GM19043 (cell line): ENCODE data around the gene HOXD10.

Experiments
- ATAC-seq: cut with Tn5 transposase; IDR thresholded peaks from one replicate; pipeline ENCODE4 v1.9.1; 2021; ENCODE audit warnings: low read depth; ENCODE audit not compliant: unreplicated experiment

HOXD10 gene

DNA sequence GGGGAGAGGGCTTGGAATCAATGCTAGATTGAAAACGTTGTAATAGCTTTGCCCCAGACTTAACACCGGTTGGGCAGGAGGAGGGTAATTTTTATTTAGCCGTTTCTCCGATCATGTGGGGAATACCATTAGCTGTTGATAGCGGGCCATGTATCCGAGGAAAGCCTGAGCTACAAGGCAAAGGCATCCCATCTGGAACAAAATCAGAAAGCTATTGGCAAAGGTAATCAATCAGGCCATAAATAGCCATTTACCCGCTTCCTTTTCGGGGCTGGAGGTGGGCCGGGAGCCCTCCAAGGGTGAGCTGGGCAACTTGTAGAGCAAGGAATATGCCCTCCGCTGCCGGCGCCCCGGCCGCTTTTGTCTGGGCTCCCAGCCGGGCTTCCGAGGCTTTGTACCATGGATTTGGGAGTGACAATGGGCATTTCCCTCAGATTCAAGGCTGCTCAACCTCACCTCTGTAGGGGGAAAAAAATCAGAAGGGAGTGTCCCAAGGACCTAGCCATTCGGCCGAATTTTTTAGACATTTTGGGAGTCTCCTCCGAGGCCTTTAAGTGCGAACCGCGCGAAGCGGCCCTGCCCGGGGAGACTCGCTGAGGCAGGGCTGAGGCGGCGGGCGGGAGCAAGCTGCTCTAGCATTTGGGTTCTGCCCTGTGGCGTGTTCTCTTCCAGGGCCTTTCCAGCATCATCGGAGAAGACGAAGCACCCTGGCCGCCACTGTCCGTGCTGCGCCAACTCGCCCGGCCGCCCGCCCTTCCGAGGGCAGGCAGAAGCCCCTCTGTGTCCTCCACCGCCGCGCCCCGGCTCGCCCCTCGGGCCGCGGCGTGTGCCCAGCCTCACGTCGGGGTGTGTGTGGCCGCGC lies 4.8 kb downstream of the HOXD10 start:
- ATAC-seq: no peak

DNA sequence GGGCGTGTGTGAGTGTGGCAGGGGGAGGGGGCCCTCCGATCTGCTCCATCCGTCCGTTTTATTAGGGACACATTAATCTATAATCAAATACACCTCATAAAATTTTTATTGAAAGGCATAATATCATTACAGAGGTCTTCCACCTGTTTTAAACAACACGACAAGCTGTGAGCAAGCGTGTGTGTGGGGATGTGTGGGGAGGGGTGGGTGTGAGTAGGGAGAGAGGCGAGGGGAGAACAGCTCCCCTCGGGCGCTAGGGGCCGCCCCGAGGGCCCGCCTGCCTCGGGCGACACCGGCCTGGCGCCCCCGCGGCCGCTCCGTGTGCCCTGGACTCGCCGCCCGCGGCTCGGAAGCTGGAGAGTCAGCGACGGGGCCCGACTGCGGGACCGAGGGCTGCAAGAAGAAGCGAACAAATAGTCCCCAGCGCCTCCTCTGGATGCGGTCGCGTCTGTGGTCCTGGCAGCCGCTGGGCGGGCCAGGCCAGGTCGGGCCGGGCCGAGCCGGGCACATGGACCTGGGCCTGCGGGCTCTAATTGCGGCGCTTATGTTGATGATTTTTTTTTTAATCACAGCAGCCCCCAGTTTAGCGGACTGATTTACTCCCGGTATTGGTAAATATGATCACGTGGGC lies 5.6 kb downstream of the HOXD10 start:
- ATAC-seq: no peak

DNA sequence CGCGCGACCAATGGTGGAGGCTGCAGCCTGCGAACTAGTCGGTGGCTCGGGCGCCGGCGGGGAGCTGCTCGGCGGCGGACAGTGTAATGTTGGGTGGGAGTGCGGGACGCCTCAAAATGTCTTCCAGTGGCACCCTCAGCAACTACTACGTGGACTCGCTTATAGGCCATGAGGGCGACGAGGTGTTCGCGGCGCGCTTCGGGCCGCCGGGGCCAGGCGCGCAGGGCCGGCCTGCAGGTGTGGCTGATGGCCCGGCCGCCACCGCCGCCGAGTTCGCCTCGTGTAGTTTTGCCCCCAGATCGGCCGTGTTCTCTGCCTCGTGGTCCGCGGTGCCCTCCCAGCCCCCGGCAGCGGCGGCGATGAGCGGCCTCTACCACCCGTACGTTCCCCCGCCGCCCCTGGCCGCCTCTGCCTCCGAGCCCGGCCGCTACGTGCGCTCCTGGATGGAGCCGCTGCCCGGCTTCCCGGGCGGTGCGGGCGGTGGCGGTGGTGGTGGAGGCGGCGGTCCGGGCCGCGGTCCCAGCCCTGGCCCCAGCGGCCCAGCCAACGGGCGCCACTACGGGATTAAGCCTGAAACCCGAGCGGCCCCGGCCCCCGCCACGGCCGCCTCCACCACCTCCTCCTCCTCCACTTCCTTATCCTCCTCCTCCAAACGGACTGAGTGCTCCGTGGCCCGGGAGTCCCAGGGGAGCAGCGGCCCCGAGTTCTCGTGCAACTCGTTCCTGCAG lies 6.3 kb downstream of the HOXD10 start, which contains the start of gene HOXD9:
Gene HOXD9 (plus strand): TSS at position 37 of the 728 bp plus-strand sequence. CDS start 50 bp downstream, at position 87.
- no peak for ATAC-seq

DNA sequence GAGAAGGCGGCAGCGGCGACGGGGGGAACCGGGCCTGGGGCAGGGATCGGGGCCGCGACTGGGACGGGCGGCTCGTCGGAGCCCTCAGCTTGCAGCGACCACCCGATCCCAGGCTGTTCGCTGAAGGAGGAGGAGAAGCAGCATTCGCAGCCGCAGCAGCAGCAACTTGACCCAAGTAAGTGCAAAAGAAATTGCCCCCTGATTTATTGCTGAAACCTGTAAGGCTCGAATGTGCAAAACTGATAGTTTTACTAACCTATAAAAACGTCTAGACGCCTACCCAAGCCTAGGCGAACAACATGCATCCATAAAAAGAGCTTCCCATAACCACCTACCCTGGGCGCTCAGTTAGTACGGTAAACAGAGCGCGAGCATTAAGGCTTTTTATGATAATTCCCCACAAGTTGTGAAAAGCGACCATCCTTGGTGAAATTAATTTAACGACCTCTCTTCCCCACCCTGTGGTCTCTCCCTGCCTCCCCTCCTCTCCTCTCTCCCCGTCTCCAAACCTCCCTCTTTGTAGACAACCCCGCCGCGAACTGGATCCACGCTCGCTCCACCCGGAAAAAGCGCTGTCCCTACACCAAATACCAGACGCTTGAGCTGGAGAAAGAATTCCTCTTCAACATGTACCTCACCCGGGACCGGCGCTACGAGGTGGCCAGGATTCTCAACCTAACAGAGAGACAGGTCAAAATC lies 7.0 kb downstream of the HOXD10 start:
- ATAC-seq: no peak

DNA sequence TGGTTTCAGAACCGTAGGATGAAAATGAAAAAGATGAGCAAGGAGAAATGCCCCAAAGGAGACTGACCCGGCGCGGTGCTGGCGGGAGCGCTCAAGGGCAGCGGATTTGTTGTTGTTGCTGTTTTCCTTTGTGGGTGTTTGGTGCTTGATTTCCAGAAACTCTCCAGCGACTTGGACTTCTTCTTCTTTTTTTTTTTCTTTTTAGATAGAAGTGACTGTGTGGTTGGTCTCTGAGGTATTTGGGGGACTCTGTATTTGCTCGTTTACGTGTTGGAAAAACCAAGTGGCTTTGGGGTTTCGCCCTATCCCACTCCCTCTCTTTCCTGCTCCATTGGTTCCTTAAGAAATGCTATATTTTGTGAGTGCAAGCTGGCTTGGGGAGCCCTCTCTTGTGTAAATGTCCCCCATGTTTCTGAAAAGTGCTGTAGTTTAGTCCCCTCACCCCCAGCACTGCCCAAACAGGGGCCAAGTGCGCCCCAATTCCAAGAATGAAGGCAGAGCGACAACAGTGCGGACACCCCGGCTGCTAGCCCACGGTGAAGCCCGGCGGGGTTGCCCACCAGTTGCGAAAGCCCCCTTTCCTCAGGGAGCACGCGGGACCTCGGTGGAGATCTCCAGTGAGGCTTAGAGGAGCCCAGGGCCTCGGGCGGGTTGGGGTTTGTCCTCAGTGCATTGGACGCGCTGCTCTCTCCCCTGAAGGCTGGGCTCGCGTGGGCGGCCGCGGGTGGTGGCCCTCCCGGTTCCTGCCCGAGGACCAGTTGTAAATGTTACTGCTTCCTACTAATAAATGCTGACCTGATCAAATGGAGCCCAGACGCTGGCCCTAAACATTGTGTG lies 7.8 kb downstream of the HOXD10 start:
- no peak for ATAC-seq

DNA sequence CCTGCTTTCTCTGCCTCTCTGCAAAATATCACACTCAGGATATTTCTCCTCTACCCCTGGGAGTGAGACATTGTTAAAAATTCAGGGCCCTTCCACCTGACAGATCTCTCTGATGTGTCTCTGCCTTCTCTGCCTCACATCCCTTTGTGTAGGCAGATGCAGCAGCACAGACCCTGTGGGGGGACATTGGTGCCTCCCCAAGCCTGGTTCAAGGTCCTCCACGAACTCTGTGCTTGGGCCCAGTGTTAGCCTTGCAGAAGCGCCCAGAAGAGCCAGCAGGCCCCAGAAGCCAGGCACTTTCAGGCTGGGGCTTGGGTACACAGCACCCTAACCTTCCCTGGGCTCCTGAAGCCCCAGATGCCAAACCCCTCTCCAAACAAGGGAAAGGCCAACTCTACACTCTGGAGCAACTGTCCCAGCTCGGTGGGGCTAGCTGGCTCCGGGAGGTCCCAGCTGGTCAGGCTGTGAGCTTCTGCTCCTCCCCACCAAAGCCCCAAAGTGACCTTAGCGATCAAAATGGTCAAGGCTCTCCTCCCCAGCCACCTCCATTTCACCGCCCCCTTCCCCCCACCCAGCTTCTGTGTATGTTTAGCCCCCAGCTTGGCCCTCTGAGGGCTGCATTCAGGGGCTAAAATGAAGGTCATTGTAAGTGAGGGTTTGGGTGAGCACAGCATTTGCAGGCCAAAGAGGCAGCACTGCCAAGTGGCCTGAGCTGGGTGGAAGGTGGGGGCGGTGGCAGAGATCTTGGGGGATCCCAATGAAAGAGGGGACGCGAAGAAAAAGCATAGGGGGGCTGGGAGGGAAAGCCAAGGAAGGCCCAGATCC lies 8.6 kb downstream of the HOXD10 start:
- no peak for ATAC-seq

DNA sequence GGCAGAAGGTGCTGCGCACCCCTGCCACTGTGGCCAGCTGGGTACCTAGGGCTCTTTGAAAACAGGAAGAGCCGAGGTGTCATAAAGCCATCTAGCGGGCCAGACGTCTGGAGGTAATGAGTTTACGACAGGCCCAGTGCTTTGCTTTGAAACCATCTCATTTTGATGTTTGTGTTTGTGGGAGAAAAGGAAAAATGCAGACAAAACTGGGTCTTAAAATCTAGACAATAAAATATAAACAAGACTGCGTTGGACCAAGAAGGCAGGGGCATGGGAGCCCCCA lies 9.1 kb downstream of the HOXD10 start:
- no peak for ATAC-seq

DNA sequence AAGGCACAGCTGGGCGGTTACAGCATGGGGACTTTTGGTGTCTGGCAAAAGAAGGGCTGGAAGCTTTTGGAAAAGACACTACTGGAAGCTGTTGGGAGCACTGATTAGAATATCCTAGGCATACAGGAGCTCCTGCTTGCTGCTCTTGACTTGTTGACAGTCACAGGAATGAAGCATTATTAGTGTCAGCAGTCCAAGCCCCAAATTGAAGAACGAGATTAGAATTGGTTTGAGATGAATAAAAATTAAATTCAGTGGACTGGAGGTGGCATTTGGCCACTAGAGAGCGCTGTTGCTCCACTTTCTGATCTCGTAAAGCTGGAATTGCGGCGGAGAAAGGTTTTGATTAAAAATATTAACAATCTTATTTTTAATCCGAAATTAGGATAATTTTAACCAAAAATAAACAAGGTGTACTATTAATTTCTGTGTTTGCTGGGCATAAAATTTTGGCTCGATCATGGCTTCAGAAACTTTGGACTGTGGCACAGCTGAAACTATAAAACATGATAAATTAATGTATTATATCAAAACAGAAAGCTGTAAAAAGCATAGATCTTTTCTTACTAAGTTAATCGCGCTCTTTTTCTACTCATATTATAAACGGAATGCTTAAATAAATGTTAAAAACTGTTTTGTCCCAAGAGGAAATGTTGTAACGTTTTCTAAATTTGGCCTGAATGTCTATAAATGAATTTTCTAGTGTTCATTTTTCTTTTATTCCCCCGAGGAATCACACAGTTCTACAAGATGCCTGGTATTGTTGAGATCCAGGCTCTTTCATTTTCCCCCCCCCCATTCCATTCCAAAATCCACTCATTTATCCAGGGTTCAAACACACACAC lies 10.6 kb downstream of the HOXD10 start:
- no peak for ATAC-seq

DNA sequence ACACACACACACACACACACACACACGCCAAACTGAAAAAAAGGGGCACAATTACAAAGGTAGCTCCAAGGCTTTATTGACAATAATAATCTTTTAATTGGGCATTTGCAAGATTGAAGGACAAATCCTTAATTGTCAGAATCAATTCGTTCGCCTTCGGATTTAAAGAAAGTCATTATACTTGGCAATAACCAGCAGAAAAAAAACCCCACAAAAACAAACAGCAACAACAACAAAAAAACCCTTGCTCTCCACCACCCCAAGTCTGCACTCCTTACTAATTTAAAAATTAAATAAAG lies 11.1 kb downstream of the HOXD10 start:
- no peak for ATAC-seq

DNA sequence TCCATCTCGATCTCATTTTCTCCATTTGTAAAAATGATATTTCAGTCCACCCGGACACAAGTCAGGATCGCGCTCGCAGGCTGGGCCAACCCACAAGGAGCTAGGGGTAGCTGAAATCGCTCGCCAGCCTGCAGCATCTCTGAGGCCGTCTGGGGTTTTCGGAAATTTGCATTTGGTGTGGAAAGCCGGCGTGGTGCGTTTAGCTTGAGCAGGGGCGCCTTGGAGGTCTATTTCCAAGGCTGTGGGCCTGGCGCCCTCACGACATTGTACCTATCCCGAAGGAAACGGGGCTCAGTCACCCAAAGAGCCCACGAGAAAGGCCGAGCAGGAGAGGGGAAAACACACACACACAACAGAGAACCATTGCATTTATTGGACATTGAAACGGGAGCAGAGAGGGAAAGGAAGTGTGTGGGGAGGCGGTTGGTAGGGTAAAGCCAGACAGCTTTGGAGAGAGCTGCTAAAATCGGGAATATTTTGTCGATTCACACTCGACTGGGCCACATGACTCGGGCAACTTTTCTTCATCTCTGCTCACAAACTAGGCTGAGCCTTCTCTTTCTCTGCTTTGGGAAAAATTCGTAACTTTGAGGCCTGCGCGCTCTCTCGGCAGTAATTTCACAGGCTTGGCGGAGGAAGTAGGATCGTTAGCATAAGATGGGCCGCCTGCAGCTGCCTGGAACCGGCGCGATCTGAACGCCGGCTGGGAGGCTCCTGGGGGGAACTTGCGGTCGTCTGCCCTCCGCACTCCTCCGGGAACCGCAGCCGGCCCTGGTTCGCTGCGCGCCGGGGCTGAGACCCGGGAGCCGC lies 11.8 kb downstream of the HOXD10 start:
- no peak for ATAC-seq

DNA sequence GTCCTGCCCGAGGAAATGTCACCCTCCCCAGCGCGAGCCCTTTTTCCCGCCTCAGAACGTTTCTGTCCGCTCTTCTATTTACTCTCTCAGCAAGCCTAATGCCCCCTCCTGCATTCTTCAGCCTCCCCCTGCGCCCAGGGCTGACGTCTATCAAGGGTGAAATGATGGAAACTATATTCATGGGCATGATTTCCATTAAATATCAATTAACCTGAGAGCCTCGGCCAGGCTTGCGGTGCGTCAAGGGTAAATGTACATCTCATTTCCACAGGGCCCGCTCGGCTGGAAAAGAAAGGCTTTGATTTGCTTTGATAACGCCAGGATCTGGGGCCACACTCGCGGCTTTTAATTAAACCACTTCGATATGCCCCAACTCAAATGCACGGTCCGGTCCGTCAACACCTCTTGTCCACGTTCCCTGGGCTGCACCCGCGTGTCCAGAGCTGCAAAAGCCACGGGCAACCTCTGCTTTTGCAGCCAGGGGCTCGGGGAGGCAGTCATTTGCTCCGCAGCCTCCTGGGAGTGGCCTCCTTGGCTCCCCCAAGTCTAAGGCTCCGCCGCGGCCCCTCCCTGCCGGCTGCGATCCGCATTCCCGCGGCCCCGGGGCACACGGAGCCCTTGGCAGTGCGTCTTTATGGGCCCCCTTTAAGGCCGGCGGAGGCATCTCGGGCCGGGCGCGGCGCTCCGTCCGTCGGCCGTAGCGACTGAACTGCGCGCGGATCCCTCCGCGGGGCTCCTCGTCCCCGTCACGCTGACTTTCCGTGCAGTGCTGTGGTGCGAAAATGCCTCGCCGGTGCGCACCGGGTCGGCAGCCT lies 12.6 kb downstream of the HOXD10 start, which contains the start of gene HOXD8:
Gene HOXD8 (plus strand): TSS at position 724 of the 815 bp plus-strand sequence. CDS start 662 bp downstream, outside the sequence.
- ATAC-seq: no peak

DNA sequence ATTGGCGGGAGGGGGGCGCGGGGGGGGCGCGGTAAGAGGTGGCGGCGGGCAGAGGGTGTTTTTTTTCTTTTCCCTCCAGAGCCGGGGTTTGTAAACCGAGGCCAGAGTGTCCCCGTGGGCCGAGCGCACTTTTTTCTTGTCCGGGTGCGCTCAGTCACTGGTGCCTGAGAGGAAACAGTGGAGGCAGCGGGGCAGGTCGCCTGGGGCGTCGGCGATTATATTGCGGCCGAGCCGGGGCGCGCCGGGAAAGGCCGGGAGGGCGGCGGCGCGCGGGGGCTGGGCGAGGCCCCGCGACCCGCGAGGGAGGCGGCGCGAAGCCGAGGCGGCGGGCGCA lies 13.2 kb downstream of the HOXD10 start:
- ATAC-seq: no peak

DNA sequence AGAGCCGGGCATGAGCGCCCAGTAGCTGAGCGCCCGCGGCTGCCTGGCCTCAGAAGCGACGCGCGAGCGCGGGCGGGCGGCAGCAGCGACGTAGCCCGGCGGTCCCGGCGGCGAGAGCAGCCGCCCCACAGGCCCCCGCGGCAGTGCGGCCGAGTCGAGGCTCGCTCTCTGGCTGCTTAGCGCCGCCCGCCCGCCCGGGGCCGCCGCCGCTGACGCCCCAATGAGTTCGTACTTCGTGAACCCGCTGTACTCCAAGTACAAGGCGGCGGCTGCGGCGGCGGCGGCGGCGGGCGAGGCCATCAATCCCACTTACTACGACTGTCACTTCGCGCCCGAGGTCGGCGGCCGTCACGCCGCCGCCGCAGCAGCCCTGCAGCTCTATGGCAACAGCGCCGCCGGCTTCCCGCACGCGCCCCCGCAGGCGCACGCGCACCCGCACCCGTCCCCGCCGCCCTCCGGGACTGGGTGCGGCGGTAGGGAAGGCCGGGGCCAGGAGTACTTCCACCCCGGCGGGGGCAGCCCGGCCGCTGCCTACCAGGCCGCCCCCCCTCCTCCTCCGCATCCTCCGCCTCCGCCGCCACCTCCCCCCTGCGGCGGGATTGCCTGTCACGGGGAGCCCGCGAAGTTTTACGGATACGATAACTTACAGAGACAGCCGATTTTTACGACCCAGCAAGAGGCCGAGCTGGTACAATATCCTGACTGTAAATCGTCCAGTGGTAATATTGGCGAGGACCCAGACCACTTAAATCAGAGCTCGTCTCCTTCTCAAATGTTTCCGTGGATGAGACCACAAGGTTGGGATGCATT lies 13.8 kb downstream of the HOXD10 start:
- ATAC-seq: no peak

DNA sequence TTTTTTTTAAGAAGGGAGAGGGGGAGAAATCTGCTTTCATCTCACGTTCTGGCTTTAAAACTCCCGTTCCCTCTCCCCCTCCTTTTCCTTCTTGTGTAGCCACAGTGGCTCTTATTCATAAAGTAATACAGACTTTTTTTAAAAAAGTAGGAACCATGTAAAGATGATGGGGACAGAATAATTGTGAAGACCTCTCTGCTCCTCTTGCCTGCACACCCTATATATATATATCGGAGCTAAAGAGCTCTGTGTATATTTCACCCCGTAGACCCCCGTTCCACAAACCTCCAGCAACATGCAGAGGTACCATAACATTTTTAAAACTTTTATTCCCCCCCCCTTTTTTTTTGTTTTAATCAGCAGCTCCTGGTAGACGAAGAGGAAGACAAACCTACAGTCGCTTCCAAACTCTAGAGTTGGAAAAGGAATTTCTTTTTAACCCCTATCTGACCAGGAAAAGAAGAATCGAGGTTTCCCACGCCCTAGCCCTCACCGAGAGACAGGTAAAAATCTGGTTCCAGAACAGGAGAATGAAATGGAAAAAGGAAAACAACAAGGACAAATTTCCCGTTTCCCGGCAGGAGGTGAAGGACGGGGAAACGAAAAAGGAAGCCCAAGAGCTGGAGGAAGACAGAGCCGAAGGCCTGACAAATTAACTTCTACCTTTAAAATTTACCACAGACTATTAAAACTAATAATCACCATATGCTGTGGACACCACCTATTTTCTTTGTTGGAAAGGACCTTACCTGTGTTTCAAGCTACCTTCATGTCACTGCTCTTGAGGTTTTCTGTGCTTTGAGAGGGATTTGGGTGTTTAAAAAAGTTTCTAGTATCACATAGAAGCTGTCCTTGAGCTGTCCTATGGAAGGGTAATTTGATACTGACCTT lies 14.6 kb downstream of the HOXD10 start:
- ATAC-seq: no peak

DNA sequence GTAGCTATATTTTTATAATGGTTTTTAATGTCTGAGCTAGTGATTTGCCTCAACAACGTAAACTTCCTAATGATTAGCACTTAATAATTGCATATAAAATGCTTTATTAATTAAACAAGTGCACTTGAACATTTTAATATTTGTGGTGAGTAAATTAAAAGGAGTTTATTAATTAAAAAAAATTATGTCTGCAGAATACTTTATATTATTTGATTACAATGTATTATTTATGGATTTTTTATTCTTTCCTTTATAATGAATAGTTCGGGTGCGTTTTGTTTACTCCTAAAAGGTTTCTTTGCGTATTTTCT lies 15.2 kb downstream of the HOXD10 start:
- no peak for ATAC-seq
